Measurements from ENCODE around the gene UBR7. TPM values are rescaled to one million over a fixed set of nuclear protein-coding genes. Genes with fewer than 3 reads are reported as not detected.
"Not testable (repeated sequence)": the region's sequence is repeated elsewhere in the genome, so short reads cannot be mapped to it uniquely, and the experiment has no call there.

UBR7 gene
- total RNA-seq, 1 experiment from 2014 or later, result 23.9 TPM

DNA sequence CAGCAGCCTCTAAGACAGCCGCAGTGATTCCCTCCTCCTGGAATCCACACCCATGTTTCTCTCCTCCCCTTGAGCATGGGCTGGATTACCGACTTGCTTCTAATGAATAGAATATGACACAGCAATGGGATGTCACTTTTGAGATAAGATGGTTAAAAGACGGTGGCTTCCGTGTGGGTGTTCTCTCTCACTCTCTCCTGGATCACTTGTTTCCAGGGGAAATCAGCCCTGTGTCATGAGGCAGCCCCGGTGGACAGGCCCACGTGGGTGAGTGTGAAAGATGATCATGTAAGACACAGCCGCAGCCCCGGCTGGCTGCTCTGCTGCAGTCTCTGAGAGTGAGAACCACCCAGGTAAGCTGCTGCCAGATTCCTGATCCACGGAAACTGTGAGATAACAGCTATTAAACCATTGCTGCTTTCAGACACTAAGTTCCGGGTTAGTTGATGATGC is 33.1 kb upstream of the UBR7 start (continued):
- TF ChIP-seq YY1 (IDR thresholded peaks at IDR 0.05; ENCODE audit: extremely low read depth, insufficient replicate concordance, low read depth, low read length), result no peak
- TF ChIP-seq, protein P1, sequence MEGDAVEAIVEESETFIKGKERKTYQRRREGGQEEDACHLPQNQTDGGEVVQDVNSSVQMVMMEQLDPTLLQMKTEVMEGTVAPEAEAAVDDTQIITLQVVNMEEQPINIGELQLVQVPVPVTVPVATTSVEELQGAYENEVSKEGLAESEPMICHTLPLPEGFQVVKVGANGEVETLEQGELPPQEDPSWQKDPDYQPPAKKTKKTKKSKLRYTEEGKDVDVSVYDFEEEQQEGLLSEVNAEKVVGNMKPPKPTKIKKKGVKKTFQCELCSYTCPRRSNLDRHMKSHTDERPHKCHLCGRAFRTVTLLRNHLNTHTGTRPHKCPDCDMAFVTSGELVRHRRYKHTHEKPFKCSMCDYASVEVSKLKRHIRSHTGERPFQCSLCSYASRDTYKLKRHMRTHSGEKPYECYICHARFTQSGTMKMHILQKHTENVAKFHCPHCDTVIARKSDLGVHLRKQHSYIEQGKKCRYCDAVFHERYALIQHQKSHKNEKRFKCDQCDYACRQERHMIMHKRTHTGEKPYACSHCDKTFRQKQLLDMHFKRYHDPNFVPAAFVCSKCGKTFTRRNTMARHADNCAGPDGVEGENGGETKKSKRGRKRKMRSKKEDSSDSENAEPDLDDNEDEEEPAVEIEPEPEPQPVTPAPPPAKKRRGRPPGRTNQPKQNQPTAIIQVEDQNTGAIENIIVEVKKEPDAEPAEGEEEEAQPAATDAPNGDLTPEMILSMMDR (IDR thresholded peaks at IDR 0.05 in 2 of 3, conservative IDR thresholded peaks at IDR 0.05 in 1 of 3; ENCODE audit: borderline replicate concordance in 1 of 3, insufficient read depth in 1 of 3, low read depth in 2 of 3, low read length in 2 of 3), result no peak
- TF ChIP-seq CEBPB (IDR thresholded peaks at IDR 0.05; ENCODE audit: low read depth), result no peak
- TF ChIP-seq FOSL1 (IDR thresholded peaks at IDR 0.05; ENCODE audit: low read depth), result no peak

DNA sequence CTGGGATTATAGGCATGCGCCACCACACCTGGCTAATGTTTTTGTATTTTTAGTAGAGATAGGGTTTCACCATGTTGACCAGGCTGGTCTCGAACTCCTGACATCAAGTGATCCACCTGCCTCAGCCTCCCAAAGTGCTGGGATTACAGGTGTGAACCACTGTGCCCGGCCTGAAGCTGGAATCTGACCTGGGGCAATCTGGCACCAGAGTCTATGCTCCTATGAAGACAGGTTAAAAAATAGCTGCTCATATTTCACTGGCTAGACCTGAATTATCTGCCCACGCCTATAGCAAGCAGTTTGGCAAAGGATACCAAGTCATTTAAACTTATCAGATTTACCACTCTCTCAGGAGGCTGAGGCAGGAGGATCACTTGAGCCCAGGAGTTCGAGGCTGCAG is 32.3 kb upstream of the UBR7 start:
- intact Hi-C loops (cut with micrococcal nuclease); RAD21 ChIA-PET (ENCODE audit: low non-redundant PET in 1 of 2, low total read pairs in 2 of 2, uncharacterized antibody in 2 of 2, unreplicated experiment in 2 of 2): not testable (repeated sequence)

DNA sequence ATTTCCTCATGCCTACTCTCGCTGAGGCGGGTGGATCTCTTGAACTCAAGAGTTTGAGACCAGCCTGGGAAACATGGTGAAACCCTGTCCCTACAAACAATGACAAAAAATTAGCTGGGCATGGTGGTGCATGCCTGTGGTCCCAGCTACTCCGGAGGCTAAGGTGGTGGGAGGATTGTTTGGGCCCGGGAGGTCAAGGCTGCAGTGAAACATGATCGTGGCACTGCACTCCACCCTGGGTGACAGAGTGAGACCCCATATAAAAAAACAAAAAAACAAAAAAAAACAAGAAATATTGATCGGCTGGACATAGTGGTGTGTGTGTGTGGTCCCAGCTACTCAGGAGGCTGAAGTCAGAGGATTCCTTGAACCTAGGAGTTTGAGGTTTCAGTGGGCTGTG is 31.6 kb upstream of the UBR7 start:
- no peak overlapping the region for H3K9ac ChIP-seq (ENCODE audit: low read length)
- ChIA-PET RAD21 (ENCODE audit: low non-redundant PET in 1 of 2, low total read pairs in 2 of 2, uncharacterized antibody in 2 of 2, unreplicated experiment in 2 of 2) (no interaction called here), POLR2A (no interaction called here), CTCF (interaction anchor here (1.0 to 3.0 kb wide), 3 partner anchors 9 to 62 kb away, joined by 3 to 10 read pairs (median 8); partner anchors contain the start of genes LYSET and MOAP1)
- no peaks in the 10 kb centered on the region for H3K9me2 ChIP-seq (ENCODE audit: insufficient read depth)
- H3K4me3 ChIP-seq (replicated peaks in 1 of 2; ENCODE audit: low read depth in 1 of 2, low read length in 2 of 2), result no peak overlapping the region
- H3K4me1 ChIP-seq (ENCODE audit: control insufficient read depth in 1 of 2, insufficient read depth in 2 of 2, low read length in 2 of 2), result peaks cover 3 to 6% of the 10 kb centered on the region in 2 experiments; a peak in 2 of 4 replicates
- ATAC-seq (no peak), DNase-seq (ENCODE audit: low read depth, low spot score) (no peak)
- H3K9me3 ChIP-seq (ENCODE audit: control insufficient read depth in 1 of 2, insufficient read depth in 1 of 2, low read depth in 1 of 2, low read length in 2 of 2), result no peaks in the 10 kb centered on the region
- H3K36me3 ChIP-seq (ENCODE audit: control insufficient read depth in 1 of 2, insufficient read depth in 2 of 2, low read length in 2 of 2), result no peaks in the 10 kb centered on the region
- no peak overlapping the region for H3K4me2 ChIP-seq (ENCODE audit: low read length)
- no peaks in the 10 kb centered on the region for H3K27me3 ChIP-seq (ENCODE audit: insufficient read depth, low read length)
- no peak overlapping the region for H2AFZ ChIP-seq (ENCODE audit: low read depth, low read length, poor library complexity, severe bottlenecking)
- H3K27ac ChIP-seq (ENCODE audit: low read depth, low read length), result no peak overlapping the region
- intact Hi-C loops (cut with micrococcal nuclease), result no loop called here
- H3K79me2 ChIP-seq (ENCODE audit: insufficient read depth, low read length), result no peaks in the 10 kb centered on the region
- no peaks in the 10 kb centered on the region for H4K20me1 ChIP-seq (ENCODE audit: insufficient read depth)
- BruUV-seq (replicated peaks), result no TSS peak
- TF ChIP-seq, protein P2, sequence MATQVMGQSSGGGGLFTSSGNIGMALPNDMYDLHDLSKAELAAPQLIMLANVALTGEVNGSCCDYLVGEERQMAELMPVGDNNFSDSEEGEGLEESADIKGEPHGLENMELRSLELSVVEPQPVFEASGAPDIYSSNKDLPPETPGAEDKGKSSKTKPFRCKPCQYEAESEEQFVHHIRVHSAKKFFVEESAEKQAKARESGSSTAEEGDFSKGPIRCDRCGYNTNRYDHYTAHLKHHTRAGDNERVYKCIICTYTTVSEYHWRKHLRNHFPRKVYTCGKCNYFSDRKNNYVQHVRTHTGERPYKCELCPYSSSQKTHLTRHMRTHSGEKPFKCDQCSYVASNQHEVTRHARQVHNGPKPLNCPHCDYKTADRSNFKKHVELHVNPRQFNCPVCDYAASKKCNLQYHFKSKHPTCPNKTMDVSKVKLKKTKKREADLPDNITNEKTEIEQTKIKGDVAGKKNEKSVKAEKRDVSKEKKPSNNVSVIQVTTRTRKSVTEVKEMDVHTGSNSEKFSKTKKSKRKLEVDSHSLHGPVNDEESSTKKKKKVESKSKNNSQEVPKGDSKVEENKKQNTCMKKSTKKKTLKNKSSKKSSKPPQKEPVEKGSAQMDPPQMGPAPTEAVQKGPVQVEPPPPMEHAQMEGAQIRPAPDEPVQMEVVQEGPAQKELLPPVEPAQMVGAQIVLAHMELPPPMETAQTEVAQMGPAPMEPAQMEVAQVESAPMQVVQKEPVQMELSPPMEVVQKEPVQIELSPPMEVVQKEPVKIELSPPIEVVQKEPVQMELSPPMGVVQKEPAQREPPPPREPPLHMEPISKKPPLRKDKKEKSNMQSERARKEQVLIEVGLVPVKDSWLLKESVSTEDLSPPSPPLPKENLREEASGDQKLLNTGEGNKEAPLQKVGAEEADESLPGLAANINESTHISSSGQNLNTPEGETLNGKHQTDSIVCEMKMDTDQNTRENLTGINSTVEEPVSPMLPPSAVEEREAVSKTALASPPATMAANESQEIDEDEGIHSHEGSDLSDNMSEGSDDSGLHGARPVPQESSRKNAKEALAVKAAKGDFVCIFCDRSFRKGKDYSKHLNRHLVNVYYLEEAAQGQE (IDR thresholded peaks at IDR 0.05; ENCODE audit: low read depth), result no peak
- no peak for TF ChIP-seq YY1 (IDR thresholded peaks at IDR 0.05; ENCODE audit: extremely low read depth, insufficient replicate concordance, low read depth, low read length)
- no peak for TF ChIP-seq TCF7L2 (IDR thresholded peaks at IDR 0.05; ENCODE audit: borderline replicate concordance, extremely low read depth, insufficient read depth, insufficient read length)
- TF ChIP-seq, protein P3, sequence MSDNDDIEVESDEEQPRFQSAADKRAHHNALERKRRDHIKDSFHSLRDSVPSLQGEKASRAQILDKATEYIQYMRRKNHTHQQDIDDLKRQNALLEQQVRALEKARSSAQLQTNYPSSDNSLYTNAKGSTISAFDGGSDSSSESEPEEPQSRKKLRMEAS (IDR thresholded peaks at IDR 0.05), result no peak
- no peak for TF ChIP-seq POLR2AphosphoS5 (IDR thresholded peaks at IDR 0.05; ENCODE audit: low read depth, low read length)
- TF ChIP-seq, protein P4, sequence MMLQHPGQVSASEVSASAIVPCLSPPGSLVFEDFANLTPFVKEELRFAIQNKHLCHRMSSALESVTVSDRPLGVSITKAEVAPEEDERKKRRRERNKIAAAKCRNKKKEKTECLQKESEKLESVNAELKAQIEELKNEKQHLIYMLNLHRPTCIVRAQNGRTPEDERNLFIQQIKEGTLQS (IDR thresholded peaks at IDR 0.05), result no peak
- TF ChIP-seq SP1 (IDR thresholded peaks at IDR 0.05; ENCODE audit: low read depth), result no peak
- no peak for TF ChIP-seq SIN3A (IDR thresholded peaks at IDR 0.05; ENCODE audit: low read depth)

More for the DNA sequence above, 32.3 kb upstream of the UBR7 start:
- H3K4me3 ChIP-seq (replicated peaks in 1 of 2; ENCODE audit: low read depth in 1 of 2, low read length in 2 of 2); H3K36me3 ChIP-seq (ENCODE audit: control insufficient read depth in 1 of 2, insufficient read depth in 2 of 2, low read length in 2 of 2); H3K9me3 ChIP-seq (ENCODE audit: control insufficient read depth in 1 of 2, insufficient read depth in 1 of 2, low read depth in 1 of 2, low read length in 2 of 2); H3K27ac ChIP-seq (ENCODE audit: low read depth, low read length); H3K79me2 ChIP-seq (ENCODE audit: insufficient read depth, low read length); H3K4me1 ChIP-seq (ENCODE audit: control insufficient read depth in 1 of 2, insufficient read depth in 2 of 2, low read length in 2 of 2); DNase-seq (ENCODE audit: low read depth, low spot score); H2AFZ ChIP-seq (ENCODE audit: low read depth, low read length, poor library complexity, severe bottlenecking); H3K9me2 ChIP-seq (ENCODE audit: insufficient read depth); H3K27me3 ChIP-seq (ENCODE audit: insufficient read depth, low read length); H4K20me1 ChIP-seq (ENCODE audit: insufficient read depth); H3K9ac ChIP-seq (ENCODE audit: low read length); H3K4me2 ChIP-seq (ENCODE audit: low read length); ATAC-seq; BruUV-seq (replicated peaks): not testable (repeated sequence)
- POLR2A ChIA-PET, result interaction anchor here (1.2 kb wide), 1 partner anchor 10 kb away, joined by 3 read pairs; the partner anchor contains the start of genes LYSET and MOAP1
- CTCF ChIA-PET, result interaction anchor here (3.0 kb wide), 2 partner anchors 10 to 61 kb away, joined by 8 to 10 read pairs; partner anchors contain the start of genes LYSET and MOAP1
